ENCODE results near the gene RNF5.

Gene RNF5

DNA sequence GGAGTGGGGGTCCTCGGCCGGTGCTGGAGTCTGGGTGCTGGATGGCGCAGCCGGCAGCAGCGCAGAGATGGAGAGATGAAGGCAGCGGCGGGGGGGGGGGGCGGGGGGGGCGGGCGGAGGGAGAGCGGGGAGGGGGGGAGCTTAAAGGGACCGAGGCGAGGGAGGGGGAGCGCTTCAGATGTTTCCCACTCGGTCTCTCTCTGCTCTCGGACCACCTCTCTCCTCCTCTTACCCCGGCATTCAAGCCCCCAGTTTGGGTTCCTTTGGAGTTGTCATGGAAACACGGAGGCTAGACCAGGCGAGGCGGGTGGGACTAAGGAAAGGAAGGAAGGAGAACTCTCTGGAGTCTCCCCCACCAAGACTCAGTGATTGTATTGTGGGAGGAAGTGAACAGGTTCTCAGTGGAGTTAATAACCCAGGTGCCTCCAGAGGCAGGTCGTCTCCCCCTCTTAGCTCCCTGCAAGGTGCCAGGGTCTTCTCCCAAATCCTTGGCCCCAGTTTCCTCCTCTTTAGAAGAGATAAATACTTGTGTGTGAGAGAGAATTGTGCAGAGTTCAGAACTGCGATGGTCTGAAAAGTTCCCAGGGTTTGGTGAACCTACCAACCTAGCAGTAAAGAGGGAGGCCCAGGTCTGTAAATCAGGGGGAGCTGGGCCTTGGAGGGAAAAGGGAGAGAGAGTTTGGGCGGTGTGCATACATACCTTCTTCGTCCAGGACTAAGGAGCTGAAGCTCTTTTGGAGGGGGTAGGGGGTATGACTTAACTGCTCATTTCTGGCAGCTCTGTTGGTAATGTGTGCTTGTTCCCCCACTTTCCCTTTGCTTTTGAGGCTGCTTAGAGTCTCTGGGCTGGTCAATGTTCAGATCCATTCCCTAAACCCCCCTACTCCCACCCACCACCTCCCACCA lies 26.1 kb upstream of the RNF5 start, which contains the start of gene PRRT1:
PRRT1 (minus strand) TSS at position 77 of the 906 bp plus-strand sequence. CDS start 112 bp downstream, outside the sequence.
- no peak for DNase-seq (ENCODE audit: low read depth in 2 of 2)

DNA sequence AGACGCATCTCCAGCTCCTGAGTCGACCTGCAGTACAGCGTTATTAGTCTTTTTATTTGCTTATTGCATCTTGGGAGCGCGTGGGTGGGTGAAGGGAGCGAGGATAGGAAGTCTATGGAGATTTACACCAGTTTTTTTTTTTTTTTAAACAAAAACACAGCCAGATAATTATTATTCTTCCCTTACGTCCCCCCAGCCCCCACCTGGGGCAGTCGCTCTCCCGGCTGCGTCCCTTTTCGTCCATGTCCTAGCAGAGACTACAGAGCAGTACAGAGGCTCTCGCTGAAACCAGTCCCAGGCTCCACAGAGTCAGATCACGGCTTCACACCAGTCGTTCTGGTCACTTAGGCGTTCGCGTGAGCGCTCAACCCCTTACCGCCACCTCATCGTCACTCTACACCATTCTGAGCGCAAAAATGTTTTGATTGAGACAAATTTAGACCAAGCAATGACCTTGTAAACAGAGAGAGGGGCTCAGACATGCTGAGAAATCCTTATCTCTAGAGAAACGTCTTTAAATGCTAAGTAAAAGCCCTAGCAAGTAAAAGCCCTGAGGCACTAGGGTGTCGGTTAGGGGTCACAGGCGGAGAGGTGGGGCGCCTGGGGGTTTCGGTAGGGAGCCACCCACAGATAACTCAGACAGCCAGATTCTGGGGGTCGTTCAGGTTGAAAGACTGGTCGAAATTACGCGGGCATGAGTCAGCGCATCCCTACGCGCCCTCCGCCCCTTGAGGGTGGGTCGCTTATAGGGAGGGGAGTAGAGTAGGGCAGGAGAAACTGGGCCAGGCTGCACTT lies 25.2 kb upstream of the RNF5 start:
- DNase-seq (ENCODE audit: low read depth in 2 of 2), result no peak

DNA sequence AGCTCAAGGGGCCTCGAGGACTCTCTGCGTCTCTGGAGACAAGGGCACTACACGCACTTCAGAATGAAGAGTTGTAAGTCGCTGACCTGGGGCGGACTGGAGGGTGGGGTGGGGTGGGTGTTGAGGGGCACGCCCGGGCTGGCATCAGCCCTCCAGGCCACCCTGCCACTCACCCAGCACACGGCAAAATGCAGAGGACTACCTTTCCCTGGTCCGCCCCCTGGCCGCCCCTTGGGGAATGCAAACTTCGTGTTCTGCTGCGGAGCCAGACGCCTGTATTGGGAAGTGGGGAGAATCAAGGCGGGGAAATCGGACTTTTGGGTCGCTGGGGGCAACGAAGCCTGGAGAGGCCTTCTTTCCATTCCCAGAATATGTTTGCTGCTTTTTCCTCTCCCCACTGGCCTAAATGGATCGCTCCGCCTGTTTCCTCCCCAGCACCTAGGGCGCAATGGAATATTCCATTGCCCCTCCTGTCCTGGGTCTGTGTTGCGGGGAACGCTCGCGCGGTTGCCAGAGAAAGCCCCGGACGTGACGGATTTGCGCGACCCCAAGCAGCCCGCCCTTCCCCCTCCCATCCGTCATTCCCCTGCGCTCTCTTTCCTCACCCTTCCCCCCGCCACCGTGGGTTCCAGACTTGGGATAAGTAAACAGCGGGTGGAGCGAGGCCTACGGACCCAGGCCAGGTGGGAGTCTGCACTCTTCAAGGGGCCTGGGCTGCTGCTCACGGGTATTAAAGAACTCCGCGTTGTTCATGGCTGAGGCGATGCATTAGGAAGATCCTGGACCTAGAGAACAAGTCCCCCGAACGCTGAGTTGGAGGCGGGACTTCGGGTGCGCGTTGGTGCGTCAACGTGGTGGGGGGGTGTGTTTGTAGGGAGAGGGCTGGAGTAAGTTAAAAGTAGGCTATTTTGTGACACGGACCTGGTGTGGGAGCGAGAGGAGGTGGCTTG lies 24.4 kb upstream of the RNF5 start, which contains the start of gene PPT2:
PPT2 (plus strand) TSS at position 578 of the 950 bp plus-strand sequence. CDS start 454 bp downstream, outside the sequence.
- peak; percentile 74 to 79 for DNase-seq (ENCODE audit: low read depth in 2 of 2)

DNA sequence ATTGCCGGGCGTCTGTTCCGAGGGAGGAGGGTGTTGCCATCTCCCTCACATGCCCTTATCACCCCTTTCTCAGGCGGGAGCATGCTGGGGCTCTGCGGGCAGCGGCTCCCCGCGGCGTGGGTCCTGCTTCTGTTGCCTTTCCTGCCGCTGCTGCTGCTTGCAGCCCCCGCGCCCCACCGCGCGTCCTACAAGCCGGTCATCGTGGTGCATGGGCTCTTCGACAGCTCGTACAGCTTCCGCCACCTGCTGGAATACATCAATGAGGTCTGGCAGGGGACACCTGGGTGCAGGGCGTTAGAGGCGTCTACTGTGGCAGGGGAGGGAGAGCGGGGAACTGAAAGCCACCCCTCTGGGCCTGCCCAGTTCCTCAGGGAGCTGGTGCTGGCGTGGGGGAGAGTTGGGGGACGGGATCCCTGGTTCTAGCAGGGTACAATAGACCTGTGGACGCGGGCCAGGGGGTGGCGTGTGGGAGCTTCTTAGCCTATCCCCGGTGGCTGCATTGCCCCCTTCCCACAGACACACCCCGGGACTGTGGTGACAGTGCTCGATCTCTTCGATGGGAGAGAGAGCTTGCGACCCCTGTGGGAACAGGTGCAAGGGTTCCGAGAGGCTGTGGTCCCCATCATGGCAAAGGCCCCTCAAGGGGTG lies 23.6 kb upstream of the RNF5 start:
- DNase-seq (ENCODE audit: low read depth in 2 of 2), result no peak

DNA sequence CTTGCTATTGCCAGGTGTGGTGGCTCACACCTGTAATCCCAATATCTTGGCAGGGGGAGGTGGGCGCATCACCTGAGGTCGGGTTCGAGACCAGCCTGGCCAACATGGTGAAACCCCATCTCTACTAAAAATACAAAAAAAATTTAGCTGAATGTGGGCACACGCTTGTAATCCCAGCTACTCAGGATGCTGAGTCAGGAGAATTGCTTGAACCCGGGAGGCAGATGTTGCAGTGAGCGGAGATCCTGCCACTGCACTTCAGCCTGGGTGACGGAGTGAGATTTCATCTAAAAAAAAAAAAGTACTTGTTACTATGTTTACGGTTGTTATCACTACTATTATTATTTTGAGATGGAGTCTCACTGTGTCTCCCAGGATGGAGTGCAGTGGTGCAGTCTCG lies 21.3 kb upstream of the RNF5 start:
- DNase-seq (ENCODE audit: low read depth in 2 of 2), result no peak

DNA sequence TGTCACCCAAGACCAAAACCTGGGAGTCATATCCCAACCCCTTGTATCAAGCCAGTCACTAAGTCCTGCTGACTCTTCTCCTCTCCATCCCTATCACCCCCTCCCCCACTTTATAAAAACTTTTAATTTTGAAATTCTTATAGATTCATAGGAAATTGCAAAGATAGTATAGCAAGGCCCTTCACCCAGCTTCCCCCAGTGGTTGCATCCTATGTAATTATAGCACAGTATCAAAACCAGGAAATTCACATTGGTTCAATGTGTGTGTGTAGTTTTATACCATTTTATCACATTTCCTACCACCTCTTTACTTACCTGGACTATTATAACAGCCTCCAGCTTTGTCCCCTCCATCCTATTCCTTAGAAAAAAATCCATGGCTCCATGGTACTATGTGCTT lies 20.2 kb upstream of the RNF5 start:
- DNase-seq (ENCODE audit: low read depth in 2 of 2), result no peak

DNA sequence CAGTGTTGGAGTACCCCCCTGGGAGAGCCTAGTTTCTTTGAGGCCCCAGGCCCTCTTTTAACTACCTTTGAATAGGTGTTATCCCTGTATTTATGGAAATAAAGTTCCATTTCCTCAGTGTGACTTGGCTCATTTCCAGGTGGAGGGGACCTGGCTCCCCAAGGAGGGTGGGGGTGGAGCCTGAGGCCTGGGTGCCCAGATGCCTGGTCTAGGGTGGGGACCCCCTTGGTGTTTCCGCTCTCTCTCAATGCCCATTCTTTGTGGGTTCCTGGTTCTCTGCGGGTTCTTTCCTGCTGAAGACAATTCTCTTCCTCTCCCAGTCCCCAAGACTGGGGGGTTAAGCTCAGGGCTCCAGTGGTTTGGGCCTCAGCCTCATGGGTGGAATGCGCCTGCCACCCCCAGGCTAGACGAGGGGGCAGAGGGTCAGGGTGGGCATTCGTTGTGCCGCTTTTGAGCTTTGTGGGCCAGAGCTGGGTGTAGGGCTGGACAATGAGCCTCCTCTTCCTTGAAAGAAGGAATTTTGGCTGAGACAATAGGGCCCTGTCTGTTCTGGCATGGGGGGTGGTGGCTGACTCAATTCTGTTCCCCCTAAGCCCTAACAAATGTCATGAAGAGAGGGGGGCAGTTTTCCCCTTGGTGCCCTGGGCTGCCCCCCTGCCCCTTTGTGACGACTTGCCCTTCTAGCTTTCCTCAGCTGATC lies 14.5 kb upstream of the RNF5 start:
- DNase-seq (ENCODE audit: low read depth in 2 of 2), result no peak

DNA sequence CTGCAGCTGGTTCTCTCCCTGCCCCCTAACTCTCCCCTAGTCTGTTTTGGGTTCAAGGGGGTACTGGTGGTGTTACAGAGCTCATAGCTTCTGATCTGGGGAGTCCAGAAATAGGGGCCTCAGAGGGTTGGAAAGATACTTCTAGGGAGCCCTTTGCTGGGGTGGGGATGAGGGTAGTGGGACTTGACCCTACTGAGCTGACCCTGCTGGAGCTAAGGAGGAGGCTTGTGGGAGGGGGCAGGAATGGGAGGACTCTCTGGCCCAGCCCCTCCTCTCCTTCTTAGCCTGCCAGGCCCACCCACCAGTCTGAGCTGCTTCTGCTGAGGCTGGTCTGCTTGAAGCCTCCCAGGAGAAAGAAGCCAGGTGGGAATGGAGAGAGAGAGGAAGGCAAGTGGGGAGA lies 13.9 kb upstream of the RNF5 start, which contains the start of gene EGFL8:
EGFL8 (plus strand) TSS at position 301 of the 400 bp plus-strand sequence. CDS start 1,571 bp downstream, outside the sequence.
- DNase-seq (ENCODE audit: low read depth in 2 of 2), result no peak

DNA sequence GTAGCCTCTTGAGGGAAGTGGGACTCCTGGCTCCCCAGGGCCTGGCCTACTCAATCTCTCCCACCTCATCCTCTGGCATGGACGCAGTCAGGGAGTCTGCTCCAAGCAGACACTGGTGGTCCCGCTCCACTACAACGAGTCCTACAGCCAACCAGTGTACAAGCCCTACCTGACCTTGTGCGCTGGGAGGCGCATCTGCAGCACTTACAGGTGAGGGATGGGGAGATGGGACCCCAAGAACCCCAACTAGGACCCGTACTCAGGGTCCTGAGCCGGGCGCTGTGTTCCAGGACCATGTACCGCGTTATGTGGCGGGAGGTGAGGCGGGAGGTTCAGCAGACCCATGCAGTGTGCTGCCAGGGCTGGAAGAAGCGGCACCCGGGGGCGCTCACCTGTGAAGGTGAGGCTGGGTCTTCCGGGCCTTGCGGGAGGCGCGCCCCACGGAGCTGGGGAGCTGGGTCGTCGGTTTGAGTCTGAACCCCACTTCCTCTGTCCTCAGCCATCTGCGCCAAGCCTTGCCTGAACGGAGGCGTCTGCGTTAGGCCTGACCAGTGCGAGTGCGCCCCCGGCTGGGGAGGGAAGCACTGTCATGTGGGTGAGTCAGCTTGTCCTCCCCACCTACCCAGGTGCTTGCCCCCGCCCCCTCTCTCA lies 11.7 kb upstream of the RNF5 start:
- DNase-seq (ENCODE audit: low read depth in 2 of 2), result no peak

DNA sequence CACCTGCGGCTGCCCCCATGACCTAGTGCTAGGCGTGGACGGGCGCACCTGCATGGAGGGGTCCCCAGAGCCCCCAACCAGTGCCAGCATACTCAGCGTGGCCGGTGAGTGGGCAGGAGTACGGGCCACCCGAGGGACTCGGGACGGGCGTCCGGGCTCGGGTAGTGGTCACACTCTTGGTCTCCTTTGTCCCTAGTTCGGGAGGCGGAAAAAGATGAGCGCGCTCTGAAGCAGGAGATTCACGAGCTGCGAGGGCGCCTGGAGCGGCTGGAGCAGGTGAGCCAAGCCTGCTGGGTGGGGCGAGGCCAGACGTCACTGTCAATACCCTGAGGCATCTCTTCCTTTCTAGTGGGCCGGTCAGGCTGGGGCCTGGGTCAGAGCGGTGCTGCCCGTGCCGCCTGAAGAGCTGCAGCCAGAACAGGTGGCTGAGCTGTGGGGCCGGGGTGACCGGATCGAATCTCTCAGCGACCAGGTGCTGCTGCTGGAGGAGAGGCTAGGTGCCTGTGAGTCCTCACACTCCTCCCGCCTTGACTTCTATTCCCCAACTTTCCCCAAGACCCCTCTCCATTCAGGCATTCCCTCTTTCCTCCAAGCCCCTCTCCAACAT lies 10.9 kb upstream of the RNF5 start:
- no peak for DNase-seq (ENCODE audit: low read depth in 2 of 2)

DNA sequence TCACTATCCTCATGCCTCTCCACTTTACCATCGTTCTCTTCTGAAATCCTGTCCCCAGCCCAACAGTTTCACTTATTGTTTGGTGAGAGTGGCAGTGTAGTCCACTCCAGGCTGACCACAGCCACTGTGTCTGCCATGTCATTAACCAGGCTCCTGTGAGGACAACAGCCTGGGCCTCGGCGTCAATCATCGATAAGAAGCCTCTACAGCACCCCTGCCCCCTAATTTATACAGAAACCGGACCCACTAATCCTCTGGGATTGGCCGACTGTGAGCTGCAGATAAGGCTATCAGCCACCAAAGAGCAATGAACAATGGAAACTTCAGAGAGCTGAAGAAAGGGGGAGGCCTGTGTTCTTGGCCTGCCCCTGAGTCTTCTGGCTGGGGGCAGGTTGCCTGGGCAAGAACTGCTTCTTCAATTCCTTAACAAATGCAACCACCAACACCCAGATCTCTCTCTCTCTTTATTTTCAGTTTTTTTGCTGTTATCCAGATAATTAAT lies 10.4 kb upstream of the RNF5 start:
- DNase-seq (ENCODE audit: low read depth in 2 of 2), result no peak

DNA sequence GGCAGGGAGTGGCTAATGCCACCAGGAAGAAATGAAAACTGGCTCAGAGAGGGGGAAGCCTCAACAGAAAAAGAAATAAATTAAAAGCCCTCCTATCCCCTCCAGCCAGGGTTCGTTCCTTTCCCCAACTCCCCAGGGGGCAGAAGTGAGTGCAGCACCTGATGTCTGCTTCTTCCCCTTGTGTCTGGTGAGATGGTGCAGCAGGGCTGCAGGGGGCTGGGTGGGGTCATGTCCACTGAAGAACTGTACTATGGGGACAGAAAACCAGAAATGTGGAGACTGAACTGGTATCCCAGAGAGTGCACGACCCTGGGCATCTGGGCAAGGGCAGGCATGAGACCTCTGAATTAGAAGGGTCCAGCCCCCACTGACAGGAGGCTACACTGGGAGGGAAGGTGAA lies 9.9 kb upstream of the RNF5 start:
- no peak for DNase-seq (ENCODE audit: low read depth in 2 of 2)

DNA sequence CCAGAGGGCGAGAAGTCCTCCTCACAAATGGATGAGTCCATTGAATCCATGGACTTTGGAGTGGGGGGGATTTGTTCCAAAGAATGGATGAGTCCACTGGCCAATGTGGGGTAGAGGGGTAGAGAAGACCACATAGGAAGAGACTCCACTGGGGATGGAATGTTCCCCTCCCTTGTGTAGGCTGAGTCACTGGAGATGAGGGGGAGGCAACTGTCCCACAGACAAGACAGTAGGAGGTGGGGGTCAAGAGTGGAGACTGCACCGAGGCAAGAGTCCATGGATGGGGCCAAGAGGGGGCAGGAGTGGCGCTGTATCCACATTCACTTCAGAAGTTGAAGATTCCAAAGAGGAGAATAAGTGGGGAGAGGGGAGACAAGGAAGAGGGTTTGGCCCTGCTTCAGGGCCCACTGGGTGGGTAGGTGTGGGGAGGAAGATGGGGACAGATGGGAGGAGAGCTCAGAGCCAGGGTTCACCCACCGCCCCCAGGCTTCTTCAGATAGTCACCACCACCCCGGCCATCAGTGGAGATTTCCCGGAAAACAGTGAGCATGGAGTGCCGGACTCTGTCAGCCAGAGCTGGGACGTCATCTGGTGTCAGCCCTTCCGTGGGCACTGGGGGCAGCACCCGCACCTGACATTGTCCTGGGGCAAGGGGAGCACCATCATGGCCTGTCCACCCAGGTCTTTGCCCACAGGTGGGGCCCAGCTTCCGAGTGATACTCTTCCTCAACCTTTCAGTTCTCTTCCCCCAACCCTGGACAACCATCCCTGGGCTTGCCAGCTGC lies 9.2 kb upstream of the RNF5 start:
- no peak for DNase-seq (ENCODE audit: low read depth in 2 of 2)

DNA sequence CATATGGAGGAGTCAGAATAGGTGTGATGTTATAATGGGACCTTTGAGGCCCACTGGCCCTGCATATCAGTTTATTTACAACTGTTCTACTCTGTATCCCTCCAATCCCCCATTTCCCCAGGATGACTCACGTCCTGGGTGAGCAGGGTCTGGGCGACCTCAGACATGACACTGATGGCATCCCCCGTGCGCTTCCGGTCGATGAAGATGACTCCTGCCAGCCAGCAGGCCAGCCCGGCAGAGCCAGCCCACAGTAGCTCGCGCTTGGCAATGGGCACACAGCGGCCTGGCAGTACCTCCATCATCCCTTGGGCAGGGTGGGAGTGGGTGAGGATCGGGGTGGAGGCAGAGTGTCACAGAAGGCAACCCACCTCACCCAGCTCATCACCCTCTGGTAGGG lies 7.9 kb upstream of the RNF5 start:
- DNase-seq (ENCODE audit: low read depth in 2 of 2), result no peak

DNA sequence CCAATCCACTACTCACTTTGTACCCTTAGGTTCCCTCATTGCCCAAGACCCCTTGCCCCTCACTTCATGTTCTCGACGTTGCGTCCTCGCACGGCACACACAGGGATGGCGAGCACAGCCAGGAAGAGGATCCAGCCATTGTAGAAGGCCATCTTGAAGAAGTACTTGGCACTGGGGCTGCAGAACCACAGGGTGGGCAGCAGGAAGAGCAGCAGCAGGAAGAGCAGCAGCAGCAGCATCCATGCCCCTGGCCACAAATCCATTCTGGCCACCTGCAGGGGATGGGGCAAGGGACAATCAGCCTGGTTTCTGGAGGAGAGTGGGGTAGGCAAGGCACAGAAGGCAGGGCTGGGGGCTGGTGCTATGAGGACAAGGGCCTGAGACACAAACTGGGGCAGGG lies 7.0 kb upstream of the RNF5 start:
- no peak for DNase-seq (ENCODE audit: low read depth in 2 of 2)

DNA sequence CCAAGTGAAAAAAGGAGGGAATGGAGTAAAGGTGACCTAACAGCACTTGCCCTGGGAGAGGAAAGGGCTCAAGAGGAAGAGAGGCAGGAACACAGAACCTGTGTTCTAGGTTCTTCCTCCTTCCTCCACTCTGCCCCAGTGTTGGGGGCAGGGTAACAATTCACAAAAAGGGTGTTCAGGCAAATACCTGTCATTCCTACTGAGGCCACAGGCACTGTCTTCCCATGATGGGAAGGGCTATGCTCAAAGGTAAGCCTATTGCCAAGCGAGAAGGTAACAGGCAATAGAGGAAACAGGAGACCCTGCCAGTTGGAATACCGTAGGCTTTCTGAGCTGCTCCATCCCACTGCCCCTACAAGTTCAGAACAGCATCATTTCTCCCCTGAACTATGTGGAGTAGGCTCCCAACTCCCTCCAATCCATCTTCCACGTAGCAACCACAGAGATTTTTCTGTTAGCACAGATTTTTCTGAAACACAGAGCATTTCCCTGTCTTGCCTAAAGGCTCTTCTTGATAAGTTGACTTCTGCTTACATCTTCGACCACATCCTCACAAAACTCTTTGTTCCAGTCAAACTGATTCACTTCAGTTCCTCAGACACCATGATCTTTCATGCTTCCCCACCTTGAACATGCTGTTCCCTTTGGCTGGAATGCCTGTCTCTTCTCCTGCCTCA lies 5.0 kb upstream of the RNF5 start:
- no peak for DNase-seq (ENCODE audit: low read depth in 2 of 2)

DNA sequence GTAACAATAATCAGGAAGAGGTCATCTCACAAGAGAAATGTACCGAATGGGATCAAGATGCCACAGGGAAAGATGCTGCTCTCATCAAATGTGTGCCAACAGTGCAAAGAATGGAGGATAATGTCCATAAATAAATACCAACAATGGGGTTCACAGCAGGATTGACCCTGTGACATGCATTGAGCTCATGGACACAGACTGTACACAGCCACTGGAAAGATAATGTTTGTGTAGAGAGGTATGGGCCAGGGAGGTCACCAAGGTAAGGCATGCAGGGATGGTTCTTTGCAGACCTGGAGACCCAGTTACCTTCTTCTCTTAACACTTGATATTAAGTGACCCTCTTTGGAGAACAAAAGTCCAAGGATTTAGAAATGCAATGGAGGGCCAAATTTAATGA lies 3.8 kb upstream of the RNF5 start:
- no peak for DNase-seq (ENCODE audit: low read depth in 2 of 2)

DNA sequence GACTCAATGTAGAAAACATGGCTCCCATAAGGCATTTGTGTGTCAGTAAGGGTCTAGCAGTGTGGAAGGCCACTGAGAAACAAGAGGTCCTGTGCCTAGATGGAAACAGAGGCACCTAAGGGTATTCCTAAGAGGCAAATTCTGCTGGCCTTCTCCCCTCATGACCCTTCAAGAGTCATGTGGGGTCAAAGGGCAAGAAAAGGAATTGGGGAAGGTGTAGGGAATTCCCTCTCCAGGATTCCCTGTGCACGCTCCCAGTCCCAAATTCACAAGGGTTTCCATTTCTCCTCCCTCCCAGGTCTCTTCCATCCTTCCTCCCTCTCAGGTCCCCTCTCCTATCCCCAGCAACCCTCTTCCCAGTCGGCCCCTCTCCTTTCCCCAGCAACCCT lies 2.9 kb upstream of the RNF5 start:
- DNase-seq (ENCODE audit: low read depth in 2 of 2), result no peak
